GM19238 (cell line): ENCODE results near the gene SLC6A9.

Source experiments
- DNase-seq: peaks from one replicate; pipeline ENCODE4 v3.0.0; 2011; ENCODE audit warnings: low spot score; ENCODE audit not compliant: insufficient read length

The SLC6A9 gene

GRCh38 chr1:44008259-44008658 lies 23.0 kb downstream of the SLC6A9 start:
- DNase-seq, result no peak

GRCh38 chr1:44002606-44003157 lies 28.6 kb downstream of the SLC6A9 start:
- DNase-seq, result no peak

- no peak for DNase-seq
These were observed 29.1 kb downstream of the SLC6A9 start for GRCh38 chr1:44002165-44002564.

- no peak for DNase-seq
These were observed 31.1 kb downstream of the SLC6A9 start for GRCh38 chr1:44000122-44000665.

GRCh38 chr1:43999455-43999854 lies 31.8 kb downstream of the SLC6A9 start:
- DNase-seq, result no peak

- no peak for DNase-seq
These were observed 33.3 kb downstream of the SLC6A9 start for GRCh38 chr1:43998000-43998378.

GRCh38 chr1:43997295-43997999 lies 33.8 kb downstream of the SLC6A9 start:
- no peak for DNase-seq

- no peak for DNase-seq
These were observed 34.5 kb downstream of the SLC6A9 start for GRCh38 chr1:43996733-43997115.

- DNase-seq, result no peak
These were observed 35.1 kb downstream of the SLC6A9 start for GRCh38 chr1:43995984-43996732.

GRCh38 chr1:43994794-43995790 lies 36.2 kb downstream of the SLC6A9 start:
- DNase-seq, result no peak

GRCh38 chr1:43994071-43994470 lies 37.2 kb downstream of the SLC6A9 start:
- no peak for DNase-seq

GRCh38 chr1:43993206-43993914 lies 37.9 kb downstream of the SLC6A9 start:
- no peak for DNase-seq

GRCh38 chr1:43992232-43992995 lies 38.8 kb downstream of the SLC6A9 start:
- no peak for DNase-seq

GRCh38 chr1:43991476-43992231 lies 39.6 kb downstream of the SLC6A9 start, which contains the start of gene CCDC24:
Gene CCDC24, plus strand, starts transcription at chr1:43991599. Its CDS starts 280 bp downstream, at chr1:43991879.
- peak; percentile 89 for DNase-seq

- no peak for DNase-seq
These were observed 40.1 kb downstream of the SLC6A9 start for GRCh38 chr1:43991200-43991475.

- DNase-seq, result no peak
These were observed 40.7 kb downstream of the SLC6A9 start for GRCh38 chr1:43990271-43991199.

GRCh38 chr1:43987159-43987902 lies 43.9 kb downstream of the SLC6A9 start:
- DNase-seq, result no peak
